ENCODE data around the gene PLCB1. TPM values are rescaled to one million over a fixed set of nuclear protein-coding genes. Genes with fewer than 3 reads are reported as not detected.
"Not testable (repeated sequence)": the region's sequence is repeated elsewhere in the genome, so short reads cannot be mapped to it uniquely, and the experiment has no call there.

PLCB1 gene
- total RNA-seq, 3 donors from 2014 or later, result 12.2 to 106 (median 30.5) TPM

GRCh38 chr20:8457978-8458377 is 325.9 kb downstream of the PLCB1 start:
- intact Hi-C loops (cut with DNase I; ENCODE audit: low total_unique reads), result no loop called here
- Histone ChIP-seq H3K4me1 (no peaks in the 10 kb centered on the region), H3K27me3 (no peaks in the 10 kb centered on the region), H3K36me3 (no peaks in the 10 kb centered on the region), H3K27ac (no peak overlapping the region), H3K4me3 (no peak overlapping the region), H3K9me3 (no peaks in the 10 kb centered on the region)
- no peak for DNase-seq (ENCODE audit: low spot score in 2 of 2)
- TF ChIP-seq POLR2AphosphoS5 (IDR thresholded peaks at IDR 0.05) (no peak), POLR2A (IDR thresholded peaks at IDR 0.05) (no peak), CTCF (IDR thresholded peaks at IDR 0.05) (no peak)

GRCh38 chr20:8461186-8461585 is 329.1 kb downstream of the PLCB1 start:
- no peak for TF ChIP-seq CTCF (IDR thresholded peaks at IDR 0.05)
- TF ChIP-seq POLR2AphosphoS5 (IDR thresholded peaks at IDR 0.05), result no peak
- TF ChIP-seq POLR2A (IDR thresholded peaks at IDR 0.05), result no peak
- Histone ChIP-seq H3K27ac (no peak overlapping the region), H3K4me3 (no peak overlapping the region), H3K36me3 (no peaks in the 10 kb centered on the region), H3K27me3 (no peaks in the 10 kb centered on the region), H3K9me3 (peaks cover 0 to 15% of the 10 kb centered on the region in 2 donors), H3K4me1 (no peaks in the 10 kb centered on the region)
- intact Hi-C loops (cut with DNase I; ENCODE audit: low total_unique reads), result no loop called here
- DNase-seq (ENCODE audit: low spot score in 2 of 2), result no peak

- Histone ChIP-seq H3K36me3 (no peaks in the 10 kb centered on the region), H3K9me3 (peaks cover 0 to 15% of the 10 kb centered on the region in 2 donors), H3K4me3 (no peak overlapping the region), H3K27ac (no peak overlapping the region), H3K27me3 (no peaks in the 10 kb centered on the region), H3K4me1 (no peaks in the 10 kb centered on the region)
- no peak for DNase-seq (ENCODE audit: low spot score in 2 of 2)
- TF ChIP-seq POLR2A (IDR thresholded peaks at IDR 0.05) (no peak), POLR2AphosphoS5 (IDR thresholded peaks at IDR 0.05) (no peak), CTCF (IDR thresholded peaks at IDR 0.05) (no peak)
- intact Hi-C loops (cut with DNase I; ENCODE audit: low total_unique reads), result no loop called here
Observed at GRCh38 chr20:8464368-8464767, 332.3 kb downstream of the PLCB1 start.

- H3K9me3 ChIP-seq, result peaks cover 0 to 15% of the 10 kb centered on the region in 2 donors
- H3K4me3 ChIP-seq; H3K27ac ChIP-seq; H3K4me1 ChIP-seq; intact Hi-C loops (cut with DNase I; ENCODE audit: low total_unique reads); DNase-seq (ENCODE audit: low spot score in 2 of 2); H3K36me3 ChIP-seq; H3K27me3 ChIP-seq: not testable (repeated sequence)
Observed at GRCh38 chr20:8466781-8467180, 334.7 kb downstream of the PLCB1 start.

GRCh38 chr20:8470156-8470555 is 338.1 kb downstream of the PLCB1 start:
- H3K4me3 ChIP-seq, result no peak overlapping the region
- peaks cover 0 to under 1% of the 10 kb centered on the region in 2 donors for H3K9me3 ChIP-seq
- intact Hi-C loops (cut with DNase I; ENCODE audit: low total_unique reads), result no loop called here
- no peak overlapping the region for H3K27ac ChIP-seq
- no peak for DNase-seq (ENCODE audit: low spot score in 2 of 2)
- H3K36me3 ChIP-seq, result no peaks in the 10 kb centered on the region
- TF ChIP-seq POLR2A (IDR thresholded peaks at IDR 0.05) (no peak), POLR2AphosphoS5 (IDR thresholded peaks at IDR 0.05) (no peak), CTCF (IDR thresholded peaks at IDR 0.05) (no peak)
- no peaks in the 10 kb centered on the region for H3K27me3 ChIP-seq
- H3K4me1 ChIP-seq, result no peaks in the 10 kb centered on the region

- Histone ChIP-seq H3K9me3 (no peaks in the 10 kb centered on the region), H3K27me3 (no peaks in the 10 kb centered on the region), H3K36me3 (no peaks in the 10 kb centered on the region), H3K4me3 (no peak overlapping the region), H3K27ac (no peak overlapping the region), H3K4me1 (no peaks in the 10 kb centered on the region)
- no peak for DNase-seq (ENCODE audit: low spot score in 2 of 2)
- TF ChIP-seq CTCF (IDR thresholded peaks at IDR 0.05), result no peak
- no peak for TF ChIP-seq POLR2AphosphoS5 (IDR thresholded peaks at IDR 0.05)
- TF ChIP-seq POLR2A (IDR thresholded peaks at IDR 0.05), result no peak
- intact Hi-C loops (cut with DNase I; ENCODE audit: low total_unique reads), result no loop called here
Observed at GRCh38 chr20:8471465-8471864, 339.4 kb downstream of the PLCB1 start.

Measured in breast epithelium (tissue), 4 donors.